CD14-positive monocyte (primary cell): Measurements from ENCODE around the gene BUD13. TPM values are rescaled to one million over a fixed set of nuclear protein-coding genes. Genes with fewer than 3 reads are reported as not detected.

ENCODE experiments used
- DNase-seq, 3 donors: peaks; one replicate each; pipeline ENCODE4 v3.0.0-alpha.2; 2011 to 2022
- H2AFZ ChIP-seq: 2 replicates; pipeline ENCODE4 v1.6.0; 2012; ENCODE audit warnings: mild to moderate bottlenecking, low read depth, low read length, inconsistent platforms; ENCODE audit not compliant: insufficient read depth, poor library complexity, severe bottlenecking
- H3K27ac ChIP-seq, 2 donors: 1 replicate in 1 of 2; 2 replicates in 1 of 2; pipeline ENCODE4 v1.5.1; 2012 to 2013; ENCODE audit warnings: low read length in 2 of 2, control low read depth in 1 of 2, inconsistent platforms in 1 of 2, low read depth in 1 of 2, mild to moderate bottlenecking in 1 of 2
- H3K27me3 ChIP-seq, 2 donors: one replicate each; pipeline versions ENCODE4 v1.6.0 to v1.6.1; 2011 to 2013; ENCODE audit warnings: low read length in 2 of 2; ENCODE audit not compliant: control insufficient read depth in 2 of 2, insufficient read depth in 2 of 2
- H3K36me3 ChIP-seq, 2 donors: replicated peaks in 1 of 2; 1 replicate in 1 of 2; 2 replicates in 1 of 2; pipeline versions ENCODE4 v1.5.1 to v1.6.1; 2012 to 2013; ENCODE audit warnings: low read length in 2 of 2, control low read depth in 1 of 2, inconsistent platforms in 1 of 2, mild to moderate bottlenecking in 1 of 2; ENCODE audit not compliant: insufficient read depth in 2 of 2, control insufficient read depth in 1 of 2
- H3K4me1 ChIP-seq, 2 donors: 1 replicate in 1 of 2; 2 replicates in 1 of 2; pipeline versions ENCODE4 v1.5.1 to v1.6.1; 2012 to 2013; ENCODE audit warnings: low read length in 2 of 2, control low read depth in 1 of 2, inconsistent platforms in 1 of 2, mild to moderate bottlenecking in 1 of 2, moderate library complexity in 1 of 2; ENCODE audit not compliant: insufficient read depth in 2 of 2, control insufficient read depth in 1 of 2
- H3K4me2 ChIP-seq: replicated peaks from 2 replicates; pipeline ENCODE3; 2012; ENCODE audit warnings: low read length, moderate library complexity, mild to moderate bottlenecking; ENCODE audit not compliant: poor library complexity, severe bottlenecking; ENCODE audit errors: extremely low read depth
- H3K4me3 ChIP-seq, 3 experiments: fragments of 200-600 bp in 1 of 3; sonication (generic) in 1 of 3; replicated peaks in 1 of 3; 1 replicate in 2 of 3; 2 replicates in 1 of 3; pipeline ENCODE4 v1.5.1; 2011 to 2013; ENCODE audit warnings: low read length in 3 of 3, mild to moderate bottlenecking in 3 of 3, control low read depth in 2 of 3, low read depth in 2 of 3, inconsistent platforms in 1 of 3, moderate library complexity in 1 of 3
- H3K79me2 ChIP-seq: 2 replicates; pipeline ENCODE4 v1.6.0; 2012; ENCODE audit warnings: mild to moderate bottlenecking, control low read depth, inconsistent platforms, low read length, moderate library complexity; ENCODE audit not compliant: insufficient read depth
- H3K9ac ChIP-seq: 2 replicates; pipeline ENCODE4 v1.6.0; 2017; ENCODE audit warnings: low read length, mild to moderate bottlenecking; ENCODE audit not compliant: insufficient read depth, poor library complexity, severe bottlenecking
- H3K9me3 ChIP-seq, 2 donors: replicated peaks in 1 of 2; 1 replicate in 1 of 2; 2 replicates in 1 of 2; pipeline versions ENCODE4 v1.5.1 to v1.6.1; 2012 to 2013; ENCODE audit warnings: low read length in 2 of 2, control low read depth in 1 of 2; ENCODE audit not compliant: control insufficient read depth in 1 of 2, insufficient read depth in 1 of 2
- H4K20me1 ChIP-seq: 2 replicates; pipeline ENCODE4 v1.6.0; 2012; ENCODE audit warnings: mild to moderate bottlenecking, low read length, control low read depth, moderate library complexity; ENCODE audit not compliant: insufficient read depth
- H3K27ac Mint-ChIP-seq, 7 donors: one replicate each; pipeline ENCODE4 v1.8.0; 2020; ENCODE audit warnings: mild to moderate bottlenecking in 7 of 7, mixed read lengths in 7 of 7, moderate library complexity in 6 of 7, inconsistent platforms in 2 of 7
- H3K27me3 Mint-ChIP-seq, 3 donors: one replicate each; pipeline ENCODE4 v1.8.0; 2021 to 2022; ENCODE audit warnings: low read depth in 3 of 3, mild to moderate bottlenecking in 3 of 3, mixed read lengths in 3 of 3, moderate library complexity in 3 of 3, inconsistent platforms in 1 of 3
- H3K36me3 Mint-ChIP-seq, 2 donors: one replicate each; pipeline ENCODE4 v1.8.0; 2020; ENCODE audit warnings: mixed read lengths in 2 of 2, inconsistent platforms in 1 of 2, mild to moderate bottlenecking in 1 of 2
- H3K4me1 Mint-ChIP-seq: one replicate; pipeline ENCODE4 v1.8.0; 2020; ENCODE audit warnings: mild to moderate bottlenecking, mixed read lengths
- H3K4me3 Mint-ChIP-seq, 2 donors: one replicate each; pipeline ENCODE4 v1.8.0; 2020; ENCODE audit warnings: mild to moderate bottlenecking in 2 of 2, mixed read lengths in 2 of 2, moderate library complexity in 1 of 2
- H3K9me3 Mint-ChIP-seq, 7 donors: one replicate each; pipeline ENCODE4 v1.8.0; 2020 to 2022; ENCODE audit warnings: mixed read lengths in 7 of 7, mild to moderate bottlenecking in 6 of 7, moderate library complexity in 6 of 7, inconsistent platforms in 2 of 7
- CTCF ChIP-seq: fragments of 200-600 bp; IDR thresholded peaks from one replicate; pipeline ENCODE4 v1.8.0; 2022; ENCODE audit warnings: antibody characterized with exemption, mild to moderate bottlenecking
- WGBS: methylation state at CpG from one replicate; pipeline ENCODE4 v1.1.5; 2013; ENCODE audit warnings: missing lambda C conversion rate; ENCODE audit not compliant: insufficient coverage; 5-methylcytosine and 5-hydroxymethylcytosine counted together
- intact Hi-C, 2 donors: fragments of 100-400 bp; cut with micrococcal nuclease; formaldehyde crosslinking; loops; one replicate each; pipeline versions ENCODE4 v1.15.0 to v1.15.1; 2023
- polyA plus RNA-seq, 3 donors: library from polyadenylated mRNA; depleted of rRNA in 1 of 3; unstranded in 2 of 3; stranded (reverse) in 1 of 3; fragments of 300-500 nt in 2 of 3; fragments of >200 nt in 1 of 3; fragmentation: Illumina TruSeq in 2 of 3; gene quantifications; 1 replicate in 2 of 3; 2 replicates in 1 of 3; pipeline ENCODE4 v1.2.3, GENCODE V29; 2012 to 2021

Gene BUD13
- polyA plus RNA-seq, 3 donors = 4.2 to 8.7 (median 5.3) TPM

GRCh38 chr11:116778556-116778955 is 5.8 kb upstream of the BUD13 start:
- H3K9ac ChIP-seq = no peak overlapping the region
- no peaks in the 10 kb centered on the region for H3K27me3 ChIP-seq
- H3K36me3 Mint-ChIP-seq = peaks cover 69 to 79% of the 10 kb centered on the region in 2 donors
- no peak overlapping the region for H3K4me3 ChIP-seq
- peaks cover 0 to 2% (median 0%) of the 10 kb centered on the region in 3 donors for H3K27me3 Mint-ChIP-seq
- TF ChIP-seq CTCF = no peak
- no peak overlapping the region for H3K27ac ChIP-seq
- H3K9me3 Mint-ChIP-seq = no peaks in the 10 kb centered on the region
- H3K4me3 Mint-ChIP-seq = no peak overlapping the region
- H4K20me1 ChIP-seq = peaks cover 4% of the 10 kb centered on the region
- H3K36me3 ChIP-seq = peaks cover 61 to 79% of the 10 kb centered on the region in 2 donors
- intact Hi-C loops = no loop called here
- H3K4me2 ChIP-seq = no peak overlapping the region
- peaks cover 6 to 11% of the 10 kb centered on the region in 2 donors for H3K4me1 ChIP-seq
- whole genome bisulfite sequencing = 100% methylated on average over 4 of the region's 4 CpGs
- no peaks in the 10 kb centered on the region for H3K79me2 ChIP-seq
- no peaks in the 10 kb centered on the region for H3K9me3 ChIP-seq
- H3K4me1 Mint-ChIP-seq = peaks cover 9% of the 10 kb centered on the region
- no peak for DNase-seq
- H2AFZ ChIP-seq = no peak overlapping the region
- H3K27ac Mint-ChIP-seq = no peak overlapping the region

GRCh38 chr11:116777056-116777455 is 4.3 kb upstream of the BUD13 start:
- Histone ChIP-seq H2AFZ (no peak overlapping the region), H3K79me2 (peaks cover 8% of the 10 kb centered on the region), H3K4me2 (no peak overlapping the region), H3K9me3 (no peaks in the 10 kb centered on the region), H3K9ac (no peak overlapping the region), H4K20me1 (no peaks in the 10 kb centered on the region), H3K27ac (no peak overlapping the region), H3K27me3 (no peaks in the 10 kb centered on the region), H3K36me3 (peaks cover 46 to 64% of the 10 kb centered on the region in 2 donors), H3K4me3 (no peak overlapping the region), H3K4me1 (peaks cover 13 to 21% of the 10 kb centered on the region in 2 donors)
- Mint-ChIP-seq H3K27ac (peak overlapping the region in 1 of 7 donors; percentile 2), H3K4me1 (peaks cover 17% of the 10 kb centered on the region), H3K36me3 (peaks cover 55 to 64% of the 10 kb centered on the region in 2 donors), H3K9me3 (no peaks in the 10 kb centered on the region), H3K4me3 (no peak overlapping the region), H3K27me3 (peaks cover 0 to 2% (median 0%) of the 10 kb centered on the region in 3 donors)
- no peak for DNase-seq
- intact Hi-C loops = no loop called here
- no peak for TF ChIP-seq CTCF
- 100% methylated on average over 1 of the region's 7 CpGs for WGBS
